GM13977 (cell line): Measurements from ENCODE around the gene MFNG.
A peak's percentile ranks its signal among the peaks of the same experiment; 100 is the strongest.

Experiments used
- DNase-seq: peaks from one replicate; pipeline ENCODE4 v3.0.0; 2012; ENCODE audit warnings: low spot score
- in situ Hi-C: fragments of 300-500 bp; cut with MboI; formaldehyde crosslinking; loops from one replicate; pipeline ENCODE4 v1.12.0; 2022; ENCODE audit warnings: low sequenced_read_pairs, low pct_unique_long_range_greater_than_20kb, mixed read lengths, inconsistent platforms; ENCODE audit not compliant: unreplicated experiment
- TF ChIP-seq, protein P1 (sequence below): IDR thresholded peaks from 2 replicates; pipeline ENCODE4 v1.5.1; 2012; ENCODE audit warnings: mild to moderate bottlenecking, control low read depth; ENCODE audit not compliant: insufficient read depth; ENCODE audit errors: extremely low read depth, missing control alignments

MFNG gene

DNA sequence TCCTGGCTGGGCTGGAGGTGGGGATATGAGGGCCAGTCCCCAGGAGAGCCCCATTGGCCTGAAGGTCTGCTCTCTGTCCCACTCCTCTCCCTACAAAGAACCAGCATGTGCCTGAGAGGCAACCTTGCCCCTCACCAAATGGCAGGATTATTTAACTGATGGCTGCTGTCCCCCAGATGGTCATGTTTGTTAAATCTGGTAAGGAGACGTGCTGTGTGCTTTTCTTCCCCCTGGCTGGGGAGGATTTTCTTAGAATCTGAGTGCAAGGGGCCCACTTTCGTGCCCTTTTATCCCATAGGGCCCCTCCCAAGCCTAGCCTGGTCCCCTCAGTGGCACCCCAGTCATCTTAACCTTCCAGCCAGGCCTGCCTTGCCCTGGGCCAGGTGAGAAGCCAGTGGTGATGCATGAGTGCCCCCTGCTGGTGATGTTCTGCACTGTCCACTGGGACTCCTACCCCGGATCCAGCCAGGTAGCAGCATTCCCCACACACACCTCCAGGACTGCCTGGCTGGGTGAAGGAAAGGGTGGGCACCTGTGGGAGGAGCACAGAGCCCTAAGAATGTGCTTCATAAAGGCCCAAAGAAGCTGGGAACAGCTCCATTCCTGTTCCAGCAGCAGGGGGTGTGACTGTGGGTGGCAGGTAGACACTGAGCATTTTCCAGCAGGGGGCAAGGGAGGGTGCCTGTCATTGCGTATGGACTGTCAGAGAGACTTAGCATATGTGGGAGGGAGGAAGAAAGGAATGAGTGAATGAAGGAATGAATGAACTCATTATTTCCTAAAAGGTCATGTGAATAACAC, 28.9 kb downstream of the MFNG start:
- peak; percentile 85 for DNase-seq
- TF ChIP-seq, protein P1, sequence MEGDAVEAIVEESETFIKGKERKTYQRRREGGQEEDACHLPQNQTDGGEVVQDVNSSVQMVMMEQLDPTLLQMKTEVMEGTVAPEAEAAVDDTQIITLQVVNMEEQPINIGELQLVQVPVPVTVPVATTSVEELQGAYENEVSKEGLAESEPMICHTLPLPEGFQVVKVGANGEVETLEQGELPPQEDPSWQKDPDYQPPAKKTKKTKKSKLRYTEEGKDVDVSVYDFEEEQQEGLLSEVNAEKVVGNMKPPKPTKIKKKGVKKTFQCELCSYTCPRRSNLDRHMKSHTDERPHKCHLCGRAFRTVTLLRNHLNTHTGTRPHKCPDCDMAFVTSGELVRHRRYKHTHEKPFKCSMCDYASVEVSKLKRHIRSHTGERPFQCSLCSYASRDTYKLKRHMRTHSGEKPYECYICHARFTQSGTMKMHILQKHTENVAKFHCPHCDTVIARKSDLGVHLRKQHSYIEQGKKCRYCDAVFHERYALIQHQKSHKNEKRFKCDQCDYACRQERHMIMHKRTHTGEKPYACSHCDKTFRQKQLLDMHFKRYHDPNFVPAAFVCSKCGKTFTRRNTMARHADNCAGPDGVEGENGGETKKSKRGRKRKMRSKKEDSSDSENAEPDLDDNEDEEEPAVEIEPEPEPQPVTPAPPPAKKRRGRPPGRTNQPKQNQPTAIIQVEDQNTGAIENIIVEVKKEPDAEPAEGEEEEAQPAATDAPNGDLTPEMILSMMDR = peak; percentile 89
- in situ Hi-C loops = no loop called here

GRCh38 chr22:37456346-37456745, 29.8 kb downstream of the MFNG start:
- TF ChIP-seq, protein P1 = no peak
- in situ Hi-C loops = no loop called here

DNA sequence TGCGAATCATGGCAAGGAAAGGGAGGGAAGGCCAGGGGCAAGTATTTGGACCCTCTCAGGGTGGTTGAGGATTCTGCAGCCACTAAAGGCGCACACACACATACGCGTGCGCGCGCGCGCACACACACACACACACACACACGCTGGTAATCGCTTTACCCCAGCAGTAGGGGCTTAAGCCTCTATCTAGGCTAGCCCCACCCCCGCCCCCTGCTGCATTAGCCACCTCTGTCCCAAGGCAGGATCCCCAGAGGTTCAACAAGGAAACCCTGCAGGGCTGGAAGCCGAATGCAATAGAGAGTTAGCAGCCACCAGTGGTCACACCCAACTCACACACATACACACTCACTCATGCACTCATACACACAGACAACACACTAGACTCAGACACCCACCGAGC, 30.3 kb downstream of the MFNG start:
- in situ Hi-C loops = no loop called here
- no peak for DNase-seq
- TF ChIP-seq, protein P1 = no peak

More at GRCh38 chr22:37456346-37456745, 29.8 kb downstream of the MFNG start:
- DNase-seq = no peak

- TF ChIP-seq, protein P1 = no peak
- in situ Hi-C loops = loop anchor here (5.0 kb wide), 1 partner anchor 133 kb away; no protein-coding TSS in a partner anchor
- DNase-seq = no peak
Measured at GRCh38 chr22:37454857-37455686, 31.1 kb downstream of the MFNG start.

- in situ Hi-C loops = loop anchor here (5.0 kb wide), 1 partner anchor 131 kb away; no protein-coding TSS in a partner anchor
- no peak for DNase-seq
- TF ChIP-seq, protein P1 = no peak
Measured at GRCh38 chr22:37453696-37454095, 32.5 kb downstream of the MFNG start.

GRCh38 chr22:37451218-37451617, 35.0 kb downstream of the MFNG start:
- no peak for DNase-seq
- in situ Hi-C loops = loop anchor here (5.0 kb wide), 1 partner anchor 129 kb away; no protein-coding TSS in a partner anchor
- TF ChIP-seq, protein P1 = no peak
